GM12878 (cell line): ENCODE measurements around the gene DNAJC7. TPM values are rescaled to one million over a fixed set of nuclear protein-coding genes. Genes with fewer than 3 reads are reported as not detected.

ENCODE experiments used
- ATAC-seq: fragments of 200-7000 bp; cut with Tn5 transposase; 3 replicates; pipeline ENCODE4 v1.9.1; 2020; ENCODE audit warnings: mild to moderate bottlenecking, moderate library complexity
- BruUV-seq: library from RNA; stranded (reverse); fragments of 400-500 nt; replicated peaks from 2 replicates; lab custom pipeline; 2021; lab: Mats Ljungman, UMichigan
- CTCF ChIA-PET: fragments of 300-600 bp; sonication (Branson Sonifier 250); formaldehyde crosslinking; extraction: SDS; loops from one replicate; lab custom pipeline; 2021; ENCODE audit warnings: inconsistent platforms; lab: Yijun Ruan, JAX
- POLR2A ChIA-PET: fragments of 350-600 bp; formaldehyde crosslinking; extraction: SDS; loops from one replicate; lab custom pipeline; 2021; ENCODE audit warnings: inconsistent platforms; lab: Charles Lee
- RAD21 ChIA-PET: fragments of 300-600 bp; sonication (Branson Sonifier 250); formaldehyde crosslinking; loops from one replicate; lab custom pipeline; 2023; ENCODE audit warnings: antibody characterized with exemption; ENCODE audit not compliant: unreplicated experiment; lab: Charles Lee
- SMC1A ChIA-PET: fragments of 300-600 bp; sonication (Branson Sonifier 250); formaldehyde crosslinking; loops from one replicate; lab custom pipeline; 2023; ENCODE audit not compliant: unreplicated experiment, uncharacterized antibody; lab: Charles Lee
- DNase-seq: peaks from one replicate; pipeline ENCODE4 v3.0.0-alpha.2; 2011; ENCODE audit warnings: low read depth, low spot score
- FAIRE-seq: peaks from 3 replicates; lab custom pipeline; 2011; peaks lifted over from hg19 to GRCh38; lab: Jason Lieb, UNC
- H2AFZ ChIP-seq: 2 replicates; pipeline ENCODE4 v1.6.0; 2011; ENCODE audit warnings: low read depth, low read length, control low read depth; ENCODE audit not compliant: control insufficient read depth
- H3K27ac ChIP-seq: 2 replicates; pipeline ENCODE4 v1.5.1; 2011; ENCODE audit warnings: control low read depth; ENCODE audit not compliant: control insufficient read depth, insufficient read depth
- H3K27me3 ChIP-seq, 2 experiments: replicated peaks in 1 of 2; 2 replicates each; pipeline versions ENCODE4 v1.6.0 to v1.6.1; 2011; ENCODE audit warnings: low read length in 1 of 2; ENCODE audit not compliant: control insufficient read depth in 2 of 2, insufficient read depth in 2 of 2
- H3K36me3 ChIP-seq, 2 experiments: 2 replicates each; pipeline ENCODE4 v1.5.1; 2011; ENCODE audit warnings: low read length in 1 of 2; ENCODE audit not compliant: control insufficient read depth in 2 of 2, insufficient read depth in 2 of 2
- H3K4me1 ChIP-seq: 2 replicates; pipeline ENCODE4 v1.6.1; 2011; ENCODE audit warnings: mild to moderate bottlenecking, low read length, moderate library complexity, mixed read lengths; ENCODE audit not compliant: control insufficient read depth, insufficient read depth
- H3K4me2 ChIP-seq: 2 replicates; pipeline ENCODE4 v1.6.0; 2011; ENCODE audit warnings: control low read depth; ENCODE audit not compliant: control insufficient read depth, insufficient read depth
- H3K4me3 ChIP-seq: fragments of 200-600 bp; sonication (generic); 2 replicates; pipeline ENCODE4 v1.5.1; 2016
- H3K79me2 ChIP-seq: 2 replicates; pipeline ENCODE4 v1.6.0; 2011; ENCODE audit warnings: low read length; ENCODE audit not compliant: control insufficient read depth, insufficient read depth
- H3K9ac ChIP-seq: 2 replicates; pipeline ENCODE4 v1.8.0; 2011; ENCODE audit warnings: low read length, control low read depth, mixed read lengths; ENCODE audit not compliant: control insufficient read depth, insufficient read depth
- H3K9me3 ChIP-seq: replicated peaks from 3 replicates; pipeline ENCODE4 v1.5.1; 2011; ENCODE audit warnings: mild to moderate bottlenecking, low read length; ENCODE audit not compliant: control insufficient read depth, insufficient read depth
- H4K20me1 ChIP-seq: 2 replicates; pipeline ENCODE4 v1.6.0; 2011; ENCODE audit not compliant: control insufficient read depth, insufficient read depth
- ASH2L ChIP-seq: fragments of 300-600, 200-600 bp; sonication (generic); IDR thresholded peaks from 2 replicates; pipeline ENCODE4 v1.6.1; 2017; ENCODE audit warnings: low read depth, mild to moderate bottlenecking, borderline replicate concordance
- ATF7 ChIP-seq: fragments of 450-650 bp; IDR thresholded peaks from 2 replicates; pipeline ENCODE4 v1.6.1; 2016; ENCODE audit warnings: low read depth, mild to moderate bottlenecking
- DPF2 ChIP-seq: fragments of 450-650 bp; IDR thresholded peaks from 2 replicates; pipeline ENCODE4 v1.6.1; 2017; ENCODE audit warnings: mild to moderate bottlenecking
- EED ChIP-seq: sonication (generic); IDR thresholded peaks from 2 replicates; pipeline ENCODE4 v1.6.1; 2016; ENCODE audit warnings: antibody characterized with exemption, low read depth
- ESRRA ChIP-seq: IDR thresholded peaks from 2 replicates; pipeline ENCODE4 v1.6.1; 2012; ENCODE audit warnings: mild to moderate bottlenecking, low read length, improper control_type of control experiment
- POLR2A ChIP-seq: IDR thresholded peaks from 2 replicates; pipeline ENCODE4 v1.6.1; 2011; ENCODE audit warnings: low read depth, mild to moderate bottlenecking, low read length
- YY1 ChIP-seq: IDR thresholded peaks from 2 replicates; pipeline ENCODE4 v1.6.1; 2011; ENCODE audit warnings: low read depth, mild to moderate bottlenecking, low read length
- ZNF622 ChIP-seq: fragments of 450-650 bp; IDR thresholded peaks from 2 replicates; pipeline ENCODE4 v1.6.1; 2017; ENCODE audit warnings: mild to moderate bottlenecking, inconsistent platforms
- WGBS: methylation state at CpG from one replicate; pipeline ENCODE4 v1.1.6; 2016; ENCODE audit warnings: low lambda C conversion rate; ENCODE audit not compliant: insufficient replicate concordance, insufficient coverage; ENCODE audit errors: missing lambda C conversion rate; 5-methylcytosine and 5-hydroxymethylcytosine counted together
- in situ Hi-C: fragments of 300-500 bp; cut with MboI; formaldehyde crosslinking; loops from 9 replicates; pipeline ENCODE4 v1.14.3; 2018; ENCODE audit warnings: mixed read lengths
- intact Hi-C: fragments of 100-400 bp; cut with micrococcal nuclease; formaldehyde crosslinking; loops from one replicate; pipeline ENCODE4 v1.14.2; 2022; ENCODE audit not compliant: unreplicated experiment
- polyA plus RNA-seq, 11 experiments: library from polyadenylated mRNA; depleted of rRNA in 4 of 11; unstranded in 6 of 11; stranded (reverse) in 5 of 11; fragments of >200 nt; fragmentation: Nextera tagmentation in 4 of 11; fragmentation: Illumina TruSeq in 1 of 11; extraction: Ambion mirVana in 4 of 11; extraction: Trizol in 1 of 11; gene quantifications; 1 replicate in 1 of 11; 2 replicates in 10 of 11; pipeline versions ENCODE4 v1.2.1 to v1.2.3, GENCODE V29; 2011 to 2016; ENCODE audit warnings: inconsistent platforms in 2 of 11, missing spikeins in 2 of 11, low read depth in 1 of 11
- total RNA-seq, 4 experiments: library from RNA; depleted of rRNA in 3 of 4; stranded (reverse); fragments of >200 nt in 3 of 4; fragmentation: Illumina TruSeq in 1 of 4; extraction: Trizol in 1 of 4; gene quantifications; 2 replicates each; pipeline versions ENCODE4 v1.2.1 to v1.2.3, GENCODE V29; 2013 to 2021
- TF ChIP-seq, protein P1 (sequence below): fragments of 450-650 bp; formaldehyde crosslinking; IDR thresholded peaks from 2 replicates; pipeline ENCODE4 v1.5.0; 2022; ENCODE audit warnings: mild to moderate bottlenecking, missing genetic modification characterization

Gene DNAJC7
- total and polyA plus RNA-seq, 10 of the 15 experiments (the other 5 are each of a cell fraction or from before 2014, with no cell fraction given): 60.1 to 173 (median 94.9) TPM

DNA sequence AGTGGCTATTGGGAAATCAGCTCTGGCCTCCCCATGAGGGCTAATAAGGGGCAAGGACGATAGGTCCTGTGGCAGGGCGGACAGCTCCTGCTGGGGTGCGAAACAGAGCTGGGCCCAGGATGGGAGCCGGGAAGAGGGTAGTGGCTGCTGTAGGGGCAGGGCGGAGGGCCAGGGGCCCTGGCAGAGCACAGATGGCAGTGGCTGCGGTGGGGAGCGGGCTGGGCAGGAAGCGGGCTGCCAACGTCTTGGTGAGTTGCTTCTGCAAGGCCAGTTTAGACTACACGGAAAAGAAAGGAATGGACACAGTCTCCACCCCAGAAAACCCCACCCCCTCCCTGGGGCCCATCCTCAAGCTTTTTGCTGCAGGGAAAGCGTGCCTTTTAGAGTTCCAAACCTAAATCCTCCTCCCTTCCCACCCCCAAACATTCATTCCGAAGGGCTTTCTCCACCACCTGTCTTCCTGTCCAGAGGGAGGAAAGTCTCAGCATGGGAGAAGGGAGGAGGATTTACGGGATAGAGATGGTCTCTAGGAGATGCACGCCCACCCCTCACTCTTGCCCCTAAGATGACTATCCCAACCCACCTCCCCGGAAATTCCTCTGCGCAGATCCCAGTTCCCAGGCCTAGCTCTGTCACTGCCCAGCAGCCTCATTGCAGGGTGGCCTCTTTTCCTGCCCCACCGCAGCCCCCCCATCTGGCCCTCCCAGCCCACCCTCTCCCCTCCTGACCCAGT lies 9.8 kb upstream of the DNAJC7 start:
- Histone ChIP-seq H3K4me2 (no peak overlapping the region), H3K9ac (no peak overlapping the region), H3K36me3 (peaks cover 0 to 13% of the 10 kb centered on the region in 2 experiments; a peak in 2 of 4 replicates), H3K4me3 (no peak overlapping the region), H3K27me3 (no peaks in the 10 kb centered on the region), H3K4me1 (peaks cover 13% of the 10 kb centered on the region), H4K20me1 (no peaks in the 10 kb centered on the region), H2AFZ (no peak overlapping the region), H3K9me3 (no peaks in the 10 kb centered on the region), H3K27ac (no peak overlapping the region), H3K79me2 (no peaks in the 10 kb centered on the region)
- intact Hi-C loops: loop anchor here (5.0 kb wide), 2 partner anchors 35 to 75 kb away; no protein-coding TSS in a partner anchor
- ChIA-PET CTCF (interaction anchor here (0.7 to 10.1 kb wide), 10 partner anchors 10 to 162 kb away, joined by 3 to 83 read pairs (median 15); partner anchors contain the start of genes CNP, DHX58, DNAJC7 and KLHL11), POLR2A (no interaction called here), SMC1A (interaction anchor here (1.0 to 2.7 kb wide), 5 partner anchors 11 to 92 kb away, joined by 5 to 16 read pairs (median 7); partner anchors contain the start of gene DHX58), RAD21 (interaction anchor here (0.6 to 2.9 kb wide), 4 partner anchors 83 to 386 kb away, joined by 3 to 17 read pairs (median 4); no protein-coding TSS in a partner anchor)
- BruUV-seq: no TSS peak
- no peak for TF ChIP-seq EED
- peak; percentile 50; the same call in 1 of the 2 replicates for TF ChIP-seq POLR2A
- in situ Hi-C loops: no loop called here
- no peak for DNase-seq
- WGBS: 57% methylated on average over 15 of the region's 17 CpGs
- no peak for ATAC-seq
- FAIRE-seq: no peak

DNA sequence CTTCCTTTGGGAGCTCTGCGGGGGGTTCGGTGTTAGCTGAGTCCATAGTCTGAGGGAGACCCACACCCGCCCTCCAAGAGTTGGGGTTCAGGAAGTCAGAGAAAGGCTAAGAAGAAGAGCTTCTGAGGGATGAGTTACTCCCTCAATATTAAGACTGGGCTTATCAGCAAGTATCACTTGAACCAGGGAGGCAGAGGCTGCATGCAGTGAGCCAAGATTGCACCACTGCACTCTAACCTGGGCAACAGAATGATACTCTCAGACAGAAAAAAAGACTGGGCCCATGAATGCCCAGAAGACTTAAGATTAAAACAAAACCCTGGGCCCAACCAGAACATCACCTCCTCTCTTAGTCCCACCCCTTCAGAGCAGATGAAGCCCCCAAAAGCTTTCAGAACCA lies 8.7 kb upstream of the DNAJC7 start:
- FAIRE-seq: no peak
- ATAC-seq: no peak
- peaks cover 0 to 13% of the 10 kb centered on the region in 2 experiments; a peak in 2 of 4 replicates for H3K36me3 ChIP-seq
- peaks cover 6% of the 10 kb centered on the region for H3K79me2 ChIP-seq
- no peak overlapping the region for H3K4me2 ChIP-seq
- no TSS peak for BruUV-seq
- no peak overlapping the region for H3K9ac ChIP-seq
- intact Hi-C loops (loop anchor here (1.0 to 5.0 kb wide), 3 partner anchors 36 to 90 kb away; no protein-coding TSS in a partner anchor), in situ Hi-C loops (no loop called here)
- H3K4me1 ChIP-seq: peaks cover 18% of the 10 kb centered on the region
- H3K27me3 ChIP-seq: no peaks in the 10 kb centered on the region
- 92% methylated on average over 3 of the region's 3 CpGs for WGBS
- ChIA-PET CTCF (interaction anchor here (0.7 to 10.1 kb wide), 24 partner anchors 8 to 249 kb away, joined by 3 to 83 read pairs (median 6); partner anchors contain the start of genes CNP, DHX58, DNAJC7 and KLHL11), RAD21 (interaction anchor here (0.7 to 2.9 kb wide), 5 partner anchors 30 to 196 kb away, joined by 3 to 17 read pairs (median 4); partner anchors contain the start of gene DHX58), SMC1A (interaction anchor here (0.8 to 2.7 kb wide), 14 partner anchors 10 to 363 kb away, joined by 3 to 16 read pairs (median 5); partner anchors contain the start of genes DHX58, KCNH4 and STAT3), POLR2A (interaction anchor here (0.6 to 1.5 kb wide), 4 partner anchors 10 to 287 kb away, joined by 3 to 12 read pairs (median 4); partner anchors contain the start of gene DHX58)
- no peaks in the 10 kb centered on the region for H3K9me3 ChIP-seq
- H4K20me1 ChIP-seq: no peaks in the 10 kb centered on the region
- no peak overlapping the region for H3K4me3 ChIP-seq
- no peak overlapping the region for H3K27ac ChIP-seq
- no peak overlapping the region for H2AFZ ChIP-seq
- DNase-seq: no peak
- TF ChIP-seq ATF7 (no peak), YY1 (no peak), ESRRA (no peak), ZNF622 (no peak), ASH2L (no peak), DPF2 (no peak)
- TF ChIP-seq, protein P1, sequence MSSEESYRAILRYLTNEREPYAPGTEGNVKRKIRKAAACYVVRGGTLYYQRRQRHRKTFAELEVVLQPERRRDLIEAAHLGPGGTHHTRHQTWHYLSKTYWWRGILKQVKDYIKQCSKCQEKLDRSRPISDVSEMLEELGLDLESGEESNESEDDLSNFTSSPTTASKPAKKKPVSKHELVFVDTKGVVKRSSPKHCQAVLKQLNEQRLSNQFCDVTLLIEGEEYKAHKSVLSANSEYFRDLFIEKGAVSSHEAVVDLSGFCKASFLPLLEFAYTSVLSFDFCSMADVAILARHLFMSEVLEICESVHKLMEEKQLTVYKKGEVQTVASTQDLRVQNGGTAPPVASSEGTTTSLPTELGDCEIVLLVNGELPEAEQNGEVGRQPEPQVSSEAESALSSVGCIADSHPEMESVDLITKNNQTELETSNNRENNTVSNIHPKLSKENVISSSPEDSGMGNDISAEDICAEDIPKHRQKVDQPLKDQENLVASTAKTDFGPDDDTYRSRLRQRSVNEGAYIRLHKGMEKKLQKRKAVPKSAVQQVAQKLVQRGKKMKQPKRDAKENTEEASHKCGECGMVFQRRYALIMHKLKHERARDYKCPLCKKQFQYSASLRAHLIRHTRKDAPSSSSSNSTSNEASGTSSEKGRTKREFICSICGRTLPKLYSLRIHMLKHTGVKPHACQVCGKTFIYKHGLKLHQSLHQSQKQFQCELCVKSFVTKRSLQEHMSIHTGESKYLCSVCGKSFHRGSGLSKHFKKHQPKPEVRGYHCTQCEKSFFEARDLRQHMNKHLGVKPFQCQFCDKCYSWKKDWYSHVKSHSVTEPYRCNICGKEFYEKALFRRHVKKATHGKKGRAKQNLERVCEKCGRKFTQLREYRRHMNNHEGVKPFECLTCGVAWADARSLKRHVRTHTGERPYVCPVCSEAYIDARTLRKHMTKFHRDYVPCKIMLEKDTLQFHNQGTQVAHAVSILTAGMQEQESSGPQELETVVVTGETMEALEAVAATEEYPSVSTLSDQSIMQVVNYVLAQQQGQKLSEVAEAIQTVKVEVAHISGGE: no peak
